GM12892 (cell line): Measurements from ENCODE around the gene POU6F2.

Experiments used
- DNase-seq: peaks from one replicate; pipeline ENCODE4 v3.0.0; 2011; ENCODE audit not compliant: insufficient read length
- FAIRE-seq: peaks from 2 replicates; lab custom pipeline; 2011; peaks lifted over from hg19 to GRCh38; lab: Jason Lieb, UNC
- POLR2A ChIP-seq: IDR thresholded peaks from 2 replicates; pipeline ENCODE4 v1.6.1; 2011; ENCODE audit warnings: low read depth, low read length, control low read depth
- POLR2AphosphoS5 ChIP-seq: IDR thresholded peaks from 2 replicates; pipeline ENCODE4 v1.6.1; 2011; ENCODE audit warnings: low read depth, low read length, control low read depth
- TAF1 ChIP-seq: IDR thresholded peaks from 2 replicates; pipeline ENCODE4 v1.6.1; 2011; ENCODE audit warnings: low read depth, mild to moderate bottlenecking, control low read depth, low read length, borderline replicate concordance

The POU6F2 gene

DNA sequence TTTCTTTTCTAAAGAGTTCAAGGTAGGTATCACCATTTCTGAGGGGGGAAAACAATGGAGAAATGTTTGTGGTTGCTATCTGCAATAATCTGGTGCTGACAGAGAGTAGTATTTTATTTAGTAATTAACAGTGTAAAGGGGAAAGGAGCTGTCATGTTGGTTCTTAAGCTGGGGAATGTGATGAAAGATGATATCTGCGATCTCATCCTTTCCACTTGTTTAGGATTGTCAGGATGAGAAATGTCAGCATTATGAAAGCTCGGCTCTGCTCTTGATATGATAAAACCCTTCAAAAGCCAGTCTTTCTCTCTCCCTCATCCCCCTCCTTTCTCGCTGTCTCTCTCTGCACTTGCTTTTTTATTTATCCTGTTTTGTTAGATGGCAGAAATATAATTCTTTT lies 106.1 kb downstream of the POU6F2 start:
- FAIRE-seq (no peak), DNase-seq (no peak)
- TF ChIP-seq TAF1 (no peak), POLR2AphosphoS5 (no peak), POLR2A (no peak)

DNA sequence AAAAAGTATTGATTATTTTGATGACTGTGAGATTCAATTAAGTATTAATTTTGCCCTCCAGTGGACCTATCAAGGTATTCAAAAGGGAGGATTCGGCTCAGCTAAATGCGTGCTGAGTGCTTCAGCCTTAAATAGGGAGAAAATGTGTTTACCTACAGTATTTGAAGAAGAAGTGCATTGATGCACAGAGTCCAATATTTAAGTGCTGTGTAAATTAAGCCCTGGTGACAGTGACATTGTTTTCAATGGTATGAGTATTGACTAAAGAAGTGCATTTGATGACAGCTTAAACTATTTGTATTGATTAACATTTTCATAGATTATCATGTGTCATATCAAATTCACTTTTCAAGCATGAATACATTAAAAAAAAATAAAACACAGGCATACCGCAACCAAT lies 106.6 kb downstream of the POU6F2 start:
- no peak for TF ChIP-seq TAF1
- TF ChIP-seq POLR2A, result no peak
- no peak for TF ChIP-seq POLR2AphosphoS5
- FAIRE-seq (no peak), DNase-seq (no peak)

DNA sequence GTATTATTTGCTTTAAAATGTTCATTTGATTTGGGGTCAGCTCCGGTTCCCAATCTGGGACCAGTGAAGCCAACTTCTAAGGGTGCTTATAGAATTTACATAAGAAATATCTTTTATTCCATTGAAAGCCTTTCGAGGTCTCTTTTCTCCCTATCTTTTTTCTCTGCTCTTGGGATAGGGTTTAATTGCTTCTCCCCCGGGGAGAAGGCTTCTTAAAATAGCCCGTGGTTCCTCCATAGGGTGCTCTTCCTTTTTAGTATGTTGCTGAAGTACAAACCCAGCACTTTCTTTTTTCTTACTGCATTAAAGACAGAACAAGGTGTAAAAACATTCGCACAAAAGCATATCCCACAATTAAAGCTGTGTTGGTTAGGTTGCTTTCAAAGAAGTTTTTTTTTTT lies 107.5 kb downstream of the POU6F2 start:
- DNase-seq, result no peak
- TF ChIP-seq POLR2AphosphoS5, result no peak
- TF ChIP-seq TAF1, result no peak
- no peak for TF ChIP-seq POLR2A
- FAIRE-seq, result no peak

DNA sequence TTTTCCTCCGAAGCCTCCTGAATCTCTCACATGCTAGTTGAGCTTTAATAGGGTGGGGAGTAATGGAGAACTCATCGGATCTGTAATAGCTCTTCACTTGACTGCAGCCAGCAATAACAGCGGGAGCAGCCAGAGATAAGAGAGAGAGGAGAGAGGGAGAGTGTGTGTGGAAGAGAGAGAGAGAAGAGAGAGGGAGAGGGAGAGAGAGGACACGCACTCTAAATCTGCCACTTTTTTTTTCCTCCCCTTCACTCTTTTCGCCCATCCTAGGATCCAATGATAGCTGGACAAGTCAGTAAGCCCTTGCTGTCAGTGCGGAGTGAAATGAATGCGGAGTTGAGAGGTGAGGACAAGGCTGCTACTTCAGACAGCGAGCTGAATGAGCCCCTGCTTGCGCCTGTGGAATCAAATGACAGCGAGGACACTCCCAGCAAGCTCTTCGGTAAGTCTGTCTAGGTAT lies 107.9 kb downstream of the POU6F2 start:
- DNase-seq, result no peak
- TF ChIP-seq TAF1 (no peak), POLR2AphosphoS5 (no peak), POLR2A (no peak)
- no peak for FAIRE-seq

DNA sequence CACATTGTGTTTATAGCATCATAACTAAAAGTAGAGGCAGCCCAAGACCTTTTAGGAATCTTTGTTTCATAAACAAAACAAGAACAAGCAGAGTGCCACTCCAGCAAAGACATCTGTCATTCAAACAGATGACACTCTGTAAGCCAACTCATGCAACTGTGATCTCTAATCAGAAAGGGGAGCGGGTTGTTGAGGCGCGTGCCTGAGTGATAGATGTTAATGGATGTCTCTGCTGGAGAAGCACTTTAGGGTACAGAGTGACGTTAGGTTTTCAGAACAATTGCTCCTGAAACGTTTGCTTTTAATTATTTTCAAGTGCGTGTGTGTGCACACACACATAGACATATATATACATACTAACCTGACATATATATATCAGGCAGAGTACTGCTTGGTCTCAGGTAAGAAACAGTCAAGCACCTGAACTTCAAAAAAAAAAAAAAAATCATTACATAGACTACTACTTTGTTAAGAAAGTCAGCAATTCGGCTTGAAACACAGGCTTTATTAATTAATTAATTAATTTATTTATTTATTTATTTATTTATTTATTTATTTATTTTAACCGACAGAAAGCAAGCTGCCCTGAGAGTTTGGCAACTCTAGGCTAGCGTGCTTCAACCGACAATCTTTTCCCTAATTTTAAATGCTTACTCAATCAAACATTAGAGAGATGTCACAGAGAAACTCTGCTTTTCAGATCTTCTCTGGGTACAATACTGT lies 109.1 kb downstream of the POU6F2 start:
- no peak for FAIRE-seq
- no peak for TF ChIP-seq POLR2AphosphoS5
- no peak for TF ChIP-seq TAF1
- no peak for TF ChIP-seq POLR2A

DNA sequence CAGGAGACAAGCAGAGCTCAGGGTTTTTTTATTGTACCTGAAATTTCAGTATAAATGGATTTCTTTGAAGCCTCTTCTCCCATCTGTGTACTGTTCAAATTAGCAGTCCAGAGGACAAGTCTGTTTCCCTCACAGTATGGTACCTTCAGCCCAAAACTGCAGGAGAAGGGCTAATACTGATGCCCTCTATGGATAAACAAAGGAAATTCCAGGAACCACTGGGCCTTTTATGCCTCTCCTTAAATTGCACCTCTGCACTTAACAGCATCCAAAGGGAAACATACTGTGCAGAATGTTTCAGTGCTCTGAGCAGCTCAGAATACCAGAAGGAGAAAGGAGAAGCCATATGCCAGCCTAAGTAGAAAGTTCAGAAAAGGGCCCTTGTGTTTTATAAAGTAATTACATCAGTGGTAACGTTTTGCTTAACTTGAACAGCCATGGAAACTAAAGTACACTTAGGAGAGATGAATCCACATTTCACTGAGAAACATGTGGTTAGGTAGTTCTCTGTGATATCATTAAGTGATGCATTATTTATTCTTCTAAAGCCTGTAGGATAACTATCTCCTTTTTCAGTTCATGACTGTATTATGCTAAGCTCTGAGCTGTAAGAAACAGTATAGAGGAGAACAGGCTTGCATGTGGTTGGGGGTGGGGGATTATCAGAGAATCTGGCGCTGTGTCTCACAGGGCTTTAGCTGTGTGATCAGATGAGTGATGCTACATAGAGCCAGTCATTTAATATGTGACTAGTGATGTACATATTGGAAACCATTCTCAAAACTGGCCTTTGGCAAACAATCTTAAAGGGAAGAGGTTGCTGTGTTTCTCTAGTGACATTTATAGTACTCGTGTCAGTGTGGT lies 111.3 kb downstream of the POU6F2 start:
- no peak for DNase-seq

More for the DNA sequence above, 109.1 kb downstream of the POU6F2 start:
- no peak for DNase-seq

DNA sequence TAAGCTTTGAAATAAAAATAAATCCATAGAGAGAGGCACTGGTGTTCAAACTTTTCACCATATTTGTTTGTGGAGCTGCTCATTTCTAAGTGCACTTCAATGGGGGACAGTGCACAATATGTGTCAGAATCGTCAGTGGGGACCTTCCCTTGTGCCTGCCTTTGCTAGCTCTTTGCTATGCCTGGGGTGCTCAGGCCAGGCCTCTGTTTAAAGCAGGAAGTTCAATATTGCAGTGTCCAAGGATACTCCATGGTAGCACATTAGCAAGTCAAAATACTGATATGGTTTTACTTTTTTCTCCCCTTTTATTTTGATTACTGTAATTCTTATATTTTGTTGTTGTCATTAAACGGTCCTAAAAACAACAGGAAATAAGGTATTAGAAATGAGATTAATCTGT lies 113.4 kb downstream of the POU6F2 start:
- FAIRE-seq (no peak), DNase-seq (no peak)
- no peak for TF ChIP-seq POLR2A
- no peak for TF ChIP-seq POLR2AphosphoS5
- TF ChIP-seq TAF1, result no peak

More for the DNA sequence above, 111.3 kb downstream of the POU6F2 start:
- TF ChIP-seq POLR2AphosphoS5, result no peak
- no peak for TF ChIP-seq TAF1
- TF ChIP-seq POLR2A, result no peak
- FAIRE-seq, result no peak

DNA sequence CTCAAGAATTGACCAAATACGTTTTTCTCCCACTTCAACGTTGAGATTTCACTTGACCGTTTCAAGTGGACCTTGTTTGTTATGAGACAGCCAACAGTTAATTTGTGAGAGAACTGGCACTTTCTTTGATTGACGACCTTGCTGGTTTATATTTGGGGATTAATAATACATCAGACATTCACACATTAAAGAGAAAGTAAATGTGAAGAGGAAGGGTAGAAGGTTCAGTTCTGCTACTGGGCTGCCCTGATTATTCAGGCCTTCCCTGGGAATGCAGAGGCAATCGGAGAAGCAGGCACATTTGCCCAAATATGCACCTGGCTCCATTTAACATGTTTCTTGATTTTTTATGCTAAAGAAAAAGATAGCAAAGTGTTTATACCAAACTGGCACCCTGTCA lies 114.1 kb downstream of the POU6F2 start:
- FAIRE-seq (no peak), DNase-seq (no peak)
- TF ChIP-seq TAF1 (no peak), POLR2A (no peak), POLR2AphosphoS5 (no peak)

DNA sequence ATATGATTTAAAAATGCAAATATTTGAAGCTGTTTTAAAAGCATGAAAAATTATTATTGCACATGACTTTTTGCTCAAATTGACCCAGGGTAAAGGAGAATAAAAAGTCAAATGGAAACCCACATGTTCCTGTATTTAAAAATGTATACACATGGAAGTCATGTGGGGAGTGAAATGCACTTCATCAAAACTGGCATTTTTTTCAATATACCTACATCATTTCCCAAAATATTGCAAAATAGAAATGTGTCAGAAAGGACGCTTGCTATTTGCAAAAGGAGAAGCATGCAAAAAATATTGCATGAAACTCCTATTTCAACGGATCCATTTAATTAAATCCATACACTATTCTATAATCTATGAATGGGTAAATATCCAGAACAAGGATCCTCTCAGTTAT lies 117.0 kb downstream of the POU6F2 start:
- TF ChIP-seq POLR2A, result no peak
- TF ChIP-seq POLR2AphosphoS5, result no peak
- no peak for TF ChIP-seq TAF1
- DNase-seq, result no peak
- FAIRE-seq, result no peak

DNA sequence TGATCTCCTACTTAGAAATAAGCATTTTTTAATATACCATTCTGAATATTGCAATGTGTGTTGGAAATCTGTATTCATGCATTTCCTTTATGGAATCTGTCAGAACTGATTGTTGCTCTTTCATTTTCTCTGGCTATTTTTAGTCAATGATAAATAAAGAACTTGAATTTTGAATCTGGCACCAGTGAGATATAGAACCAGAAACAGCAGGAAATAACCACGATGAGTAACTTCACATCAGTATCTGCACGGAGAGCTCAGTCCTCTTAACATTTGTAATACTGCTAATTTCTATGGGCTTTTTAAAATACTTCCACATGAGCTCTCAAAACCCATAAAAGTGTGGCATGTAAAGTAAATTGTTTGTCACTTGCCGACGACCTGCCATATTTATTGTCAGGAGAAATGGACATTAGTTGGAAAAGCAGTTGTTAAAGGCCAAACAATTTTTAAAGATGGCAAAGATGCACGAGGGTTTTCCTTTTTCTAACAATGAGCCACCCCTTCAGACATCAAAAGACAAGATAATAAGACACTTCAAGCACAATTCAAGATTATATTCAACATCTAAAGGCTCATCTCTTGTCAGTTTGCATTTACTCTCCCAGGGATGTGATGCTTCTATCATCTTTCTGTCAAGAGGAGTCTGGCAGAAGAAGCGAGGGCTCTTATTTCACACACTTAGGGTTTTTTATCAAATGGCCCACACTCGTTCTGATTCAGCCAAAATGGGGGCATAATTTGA lies 118.3 kb downstream of the POU6F2 start:
- no peak for FAIRE-seq
- TF ChIP-seq POLR2A (no peak), TAF1 (no peak), POLR2AphosphoS5 (no peak)

DNA sequence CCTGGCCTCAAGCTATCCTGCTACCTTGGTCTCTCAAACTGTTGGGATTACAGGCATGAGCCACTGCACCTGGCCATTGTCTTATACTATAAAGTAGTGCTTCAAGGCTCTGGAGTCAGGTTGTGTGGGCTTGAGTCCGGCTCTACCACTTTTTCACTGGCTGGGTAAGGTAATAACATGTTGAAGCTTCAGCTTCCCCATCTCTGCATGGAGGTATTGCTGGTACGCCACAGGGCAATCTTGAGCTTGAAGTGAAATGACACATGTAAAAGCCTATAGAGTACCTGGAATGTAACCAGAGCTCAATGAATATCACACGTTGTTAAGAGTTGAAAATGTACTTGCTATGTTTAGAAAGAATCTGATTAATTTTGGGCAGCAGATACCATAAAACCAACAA lies 120.8 kb downstream of the POU6F2 start:
- FAIRE-seq, result no peak
- no peak for DNase-seq
- no peak for TF ChIP-seq TAF1
- no peak for TF ChIP-seq POLR2A
- TF ChIP-seq POLR2AphosphoS5, result no peak

More for the DNA sequence above, 118.3 kb downstream of the POU6F2 start:
- no peak for DNase-seq
